Smooth muscle cell (in vitro differentiated cells): ENCODE measurements around the gene POLR2E. TPM values are rescaled to one million over a fixed set of nuclear protein-coding genes. Genes with fewer than 3 reads are reported as not detected.

ENCODE experiments used
- DNase-seq: peaks from one replicate; lab custom pipeline; 2025; ENCODE audit not compliant: unreplicated experiment; lab: John Stamatoyannopoulos, UW
- H2AFZ ChIP-seq: fragments of 200-600 bp; sonication (generic); 2 replicates; pipeline ENCODE4 v1.6.0; 2016; ENCODE audit warnings: antibody characterized with exemption, low read depth, mild to moderate bottlenecking
- H3F3A ChIP-seq: fragments of 200-600 bp; sonication (generic); 2 replicates; pipeline ENCODE4 v1.6.0; 2017; ENCODE audit warnings: antibody characterized with exemption, low read depth
- H3K27ac ChIP-seq: fragments of 200-600 bp; sonication (generic); 2 replicates; pipeline ENCODE4 v1.5.1; 2016; ENCODE audit warnings: low read depth, mild to moderate bottlenecking
- H3K27me3 ChIP-seq: fragments of 200-600 bp; sonication (generic); 2 replicates; pipeline ENCODE4 v1.6.1; 2016; ENCODE audit warnings: low read depth, mild to moderate bottlenecking
- H3K36me3 ChIP-seq: fragments of 200-600 bp; sonication (generic); 2 replicates; pipeline ENCODE4 v1.5.1; 2016; ENCODE audit warnings: low read depth
- H3K4me1 ChIP-seq: fragments of 200-600 bp; sonication (generic); 2 replicates; pipeline ENCODE4 v1.5.1; 2016; ENCODE audit warnings: low read depth
- H3K4me2 ChIP-seq: fragments of 200-600 bp; sonication (generic); 2 replicates; pipeline ENCODE4 v1.6.0; 2016; ENCODE audit warnings: mild to moderate bottlenecking
- H3K4me3 ChIP-seq: fragments of 200-600 bp; sonication (generic); 2 replicates; pipeline ENCODE4 v1.5.1; 2016; ENCODE audit warnings: mild to moderate bottlenecking
- H3K79me2 ChIP-seq: fragments of 200-600 bp; sonication (generic); 2 replicates; pipeline ENCODE4 v1.6.0; 2016; ENCODE audit warnings: low read depth, mild to moderate bottlenecking
- H3K9ac ChIP-seq: fragments of 200-600 bp; sonication (generic); 2 replicates; pipeline ENCODE4 v1.6.0; 2016; ENCODE audit warnings: low read depth
- H3K9me3 ChIP-seq: fragments of 200-600 bp; sonication (generic); replicated peaks from 2 replicates; pipeline ENCODE4 v1.5.1; 2016; ENCODE audit warnings: low read depth
- H4K20me1 ChIP-seq: fragments of 200-600 bp; sonication (generic); 2 replicates; pipeline ENCODE4 v1.6.0; 2016; ENCODE audit warnings: low read depth
- WGBS: methylation state at CpG from one replicate; pipeline ENCODE4 v1.1.7; 2016; ENCODE audit warnings: low lambda C conversion rate; 5-methylcytosine and 5-hydroxymethylcytosine counted together
- polyA plus RNA-seq: library from polyadenylated mRNA; unstranded; fragments of >200 nt; fragmentation: Nextera tagmentation; extraction: Ambion mirVana; gene quantifications from 2 replicates; pipeline ENCODE4 v1.2.1, GENCODE V29; 2016
- total RNA-seq: library from RNA; depleted of rRNA; stranded (reverse); fragments of >200 nt; gene quantifications from 2 replicates; pipeline ENCODE4 v1.2.3, GENCODE V29; 2014
- TF ChIP-seq, protein P1 (sequence below): fragments of 200-600 bp; sonication (generic); IDR thresholded peaks from 2 replicates; pipeline ENCODE4 v1.5.1; 2017; ENCODE audit warnings: borderline replicate concordance, mild to moderate bottlenecking, antibody characterized with exemption; ENCODE audit not compliant: insufficient read depth, poor library complexity, severe bottlenecking

POLR2E gene
- total and polyA plus RNA-seq, 2 experiments from 2014 or later: 114 to 235 TPM

DNA sequence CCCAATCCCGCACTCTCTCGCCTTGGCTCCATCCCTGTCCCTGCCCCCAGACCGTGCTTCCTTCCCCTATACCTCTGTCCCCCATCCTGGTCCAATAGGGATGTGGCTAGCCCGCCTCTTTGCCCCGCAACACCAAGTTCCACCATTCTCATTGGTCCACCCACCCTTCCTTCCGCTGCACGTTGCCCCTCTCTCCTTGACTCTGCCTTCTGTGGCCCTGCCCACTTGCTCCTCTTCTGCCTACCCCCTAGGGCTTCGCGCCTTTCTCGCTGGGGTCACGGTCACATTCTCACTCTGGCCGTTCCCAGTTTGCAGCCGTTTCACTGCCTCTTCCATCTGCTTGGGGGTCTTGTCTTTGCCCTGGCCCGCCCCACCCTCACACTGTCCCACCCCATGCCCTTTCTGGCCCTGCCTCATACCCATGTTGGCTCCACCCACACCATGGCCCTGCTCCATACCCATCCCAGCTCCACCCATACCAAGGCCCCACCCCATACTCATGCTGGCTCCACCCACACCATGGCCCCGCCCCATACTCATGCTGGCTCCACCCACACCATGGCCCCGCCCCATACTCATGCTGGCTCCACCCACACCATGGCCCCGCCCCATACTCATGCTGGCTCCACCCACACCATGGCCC, 32.7 kb downstream of the POLR2E start:
- DNase-seq: no peak
- Histone ChIP-seq H3K79me2 (no peaks in the 10 kb centered on the region), H3K4me2 (no peak overlapping the region), H3F3A (peaks cover 5% of the 10 kb centered on the region), H3K9me3 (peaks cover 8% of the 10 kb centered on the region), H3K27ac (no peak overlapping the region), H3K27me3 (peaks cover 4% of the 10 kb centered on the region), H2AFZ (no peak overlapping the region), H3K9ac (no peak overlapping the region), H3K4me1 (peaks cover 6% of the 10 kb centered on the region), H4K20me1 (no peaks in the 10 kb centered on the region), H3K36me3 (peaks cover 6% of the 10 kb centered on the region), H3K4me3 (no peak overlapping the region)
- 95% methylated on average over 13 of the region's 17 CpGs for WGBS
- TF ChIP-seq, protein P1, sequence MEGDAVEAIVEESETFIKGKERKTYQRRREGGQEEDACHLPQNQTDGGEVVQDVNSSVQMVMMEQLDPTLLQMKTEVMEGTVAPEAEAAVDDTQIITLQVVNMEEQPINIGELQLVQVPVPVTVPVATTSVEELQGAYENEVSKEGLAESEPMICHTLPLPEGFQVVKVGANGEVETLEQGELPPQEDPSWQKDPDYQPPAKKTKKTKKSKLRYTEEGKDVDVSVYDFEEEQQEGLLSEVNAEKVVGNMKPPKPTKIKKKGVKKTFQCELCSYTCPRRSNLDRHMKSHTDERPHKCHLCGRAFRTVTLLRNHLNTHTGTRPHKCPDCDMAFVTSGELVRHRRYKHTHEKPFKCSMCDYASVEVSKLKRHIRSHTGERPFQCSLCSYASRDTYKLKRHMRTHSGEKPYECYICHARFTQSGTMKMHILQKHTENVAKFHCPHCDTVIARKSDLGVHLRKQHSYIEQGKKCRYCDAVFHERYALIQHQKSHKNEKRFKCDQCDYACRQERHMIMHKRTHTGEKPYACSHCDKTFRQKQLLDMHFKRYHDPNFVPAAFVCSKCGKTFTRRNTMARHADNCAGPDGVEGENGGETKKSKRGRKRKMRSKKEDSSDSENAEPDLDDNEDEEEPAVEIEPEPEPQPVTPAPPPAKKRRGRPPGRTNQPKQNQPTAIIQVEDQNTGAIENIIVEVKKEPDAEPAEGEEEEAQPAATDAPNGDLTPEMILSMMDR: no peak

DNA sequence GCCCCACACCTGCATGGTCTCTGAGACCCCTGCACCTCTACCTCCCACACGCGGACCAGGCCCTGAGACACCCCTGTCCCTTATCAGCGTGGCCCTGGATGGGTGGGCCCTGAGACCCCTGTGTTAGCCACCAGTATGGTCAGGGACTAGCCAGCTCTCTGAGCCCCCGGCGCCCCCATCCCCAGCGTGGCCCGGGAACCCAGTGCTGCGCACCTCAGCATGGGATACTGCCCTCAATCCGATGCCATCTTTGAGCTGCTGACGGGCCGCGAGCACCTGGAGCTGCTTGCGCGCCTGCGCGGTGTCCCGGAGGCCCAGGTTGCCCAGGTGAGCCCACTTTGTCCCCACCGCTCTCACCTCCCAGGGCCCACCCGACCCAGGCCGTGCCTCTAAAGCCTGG, 33.2 kb downstream of the POLR2E start:
- TF ChIP-seq, protein P1: no peak
- H3K9me3 ChIP-seq: peaks cover 13% of the 10 kb centered on the region
- H3K4me3 ChIP-seq: no peak overlapping the region
- H3K9ac ChIP-seq: no peak overlapping the region
- DNase-seq: no peak
- no peaks in the 10 kb centered on the region for H3K79me2 ChIP-seq
- no peak overlapping the region for H3K27ac ChIP-seq
- peaks cover 9% of the 10 kb centered on the region for H3K36me3 ChIP-seq
- H3F3A ChIP-seq: peaks cover 5% of the 10 kb centered on the region
- peaks cover 6% of the 10 kb centered on the region for H3K4me1 ChIP-seq
- 98% methylated on average over 16 of the region's 20 CpGs for WGBS
- no peaks in the 10 kb centered on the region for H3K27me3 ChIP-seq
- H2AFZ ChIP-seq: no peak overlapping the region
- H3K4me2 ChIP-seq: no peak overlapping the region
- H4K20me1 ChIP-seq: no peaks in the 10 kb centered on the region

DNA sequence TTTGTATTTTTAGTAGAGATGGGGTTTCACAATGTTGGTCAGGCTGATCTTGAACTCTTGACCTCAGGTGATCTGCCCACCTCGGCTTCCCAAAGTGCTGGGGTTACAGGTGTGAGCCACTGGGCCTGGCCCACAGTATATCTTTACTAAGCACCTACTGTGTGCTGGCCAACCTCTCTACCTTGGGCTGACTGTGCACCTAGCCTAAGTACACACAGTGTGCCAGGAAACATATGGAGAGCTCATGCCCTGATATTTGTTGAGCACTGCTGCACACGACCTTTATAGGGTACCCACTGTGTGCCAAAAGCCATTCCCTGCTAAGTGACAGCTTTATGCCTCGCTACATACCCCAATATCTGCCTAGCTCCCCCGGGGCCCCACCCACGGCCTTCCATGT, 34.5 kb downstream of the POLR2E start:
- TF ChIP-seq, protein P1: no peak
- no peaks in the 10 kb centered on the region for H3K79me2 ChIP-seq
- no peaks in the 10 kb centered on the region for H4K20me1 ChIP-seq
- H3F3A ChIP-seq: peaks cover 5% of the 10 kb centered on the region
- no peak overlapping the region for H3K4me2 ChIP-seq
- H3K36me3 ChIP-seq: peaks cover 22% of the 10 kb centered on the region
- peaks cover 19% of the 10 kb centered on the region for H3K9me3 ChIP-seq
- H2AFZ ChIP-seq: no peak overlapping the region
- no peak for DNase-seq
- 95% methylated on average over 5 of the region's 5 CpGs for WGBS
- no peak overlapping the region for H3K4me3 ChIP-seq
- H3K27ac ChIP-seq: no peak overlapping the region
- no peak overlapping the region for H3K9ac ChIP-seq
- H3K4me1 ChIP-seq: no peaks in the 10 kb centered on the region
- no peaks in the 10 kb centered on the region for H3K27me3 ChIP-seq

DNA sequence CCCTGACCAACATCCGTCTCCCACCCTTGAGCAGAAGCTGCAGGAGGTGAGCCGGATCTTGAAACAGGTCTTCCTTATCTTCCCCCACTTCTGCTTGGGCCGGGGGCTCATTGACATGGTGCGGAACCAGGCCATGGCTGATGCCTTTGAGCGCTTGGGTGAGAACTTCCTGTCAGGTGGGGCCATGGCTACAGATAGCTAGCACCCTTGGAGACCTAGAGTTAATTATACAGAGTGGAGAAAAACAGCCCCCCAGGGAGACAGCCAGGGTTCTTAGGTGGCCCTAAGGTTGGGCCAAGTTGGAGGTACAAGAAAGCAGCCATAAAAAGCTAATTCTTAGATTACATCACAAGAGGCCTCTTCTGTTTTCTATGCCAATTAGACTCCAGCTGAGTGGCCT, 37.1 kb downstream of the POLR2E start:
- no peaks in the 10 kb centered on the region for H3K27me3 ChIP-seq
- no peak overlapping the region for H3K4me3 ChIP-seq
- H3K9me3 ChIP-seq: peaks cover 19% of the 10 kb centered on the region
- H3K36me3 ChIP-seq: peaks cover 26% of the 10 kb centered on the region
- TF ChIP-seq, protein P1: no peak
- no peak overlapping the region for H3K4me2 ChIP-seq
- H3K4me1 ChIP-seq: no peaks in the 10 kb centered on the region
- DNase-seq: no peak
- no peaks in the 10 kb centered on the region for H4K20me1 ChIP-seq
- no peak overlapping the region for H3K9ac ChIP-seq
- no peaks in the 10 kb centered on the region for H3F3A ChIP-seq
- H3K27ac ChIP-seq: no peak overlapping the region
- no peak overlapping the region for H2AFZ ChIP-seq
- 100% methylated on average over 5 of the region's 5 CpGs for WGBS
- H3K79me2 ChIP-seq: no peaks in the 10 kb centered on the region
